Naive B cell (primary cell): ENCODE measurements around the gene RXFP2. TPM values are rescaled to one million over a fixed set of nuclear protein-coding genes. Genes with fewer than 3 reads are reported as not detected.
A peak's percentile ranks its signal among the peaks of the same experiment; 100 is the strongest.

Source experiments
- ATAC-seq, 2 donors: fragments of 150-1000 bp; cut with Tn5 transposase; 2 replicates each; pipeline ENCODE4 v1.10.0; 2021; ENCODE audit warnings: low read depth in 2 of 2, mild to moderate bottlenecking in 2 of 2, moderate library complexity in 2 of 2
- DNase-seq: peaks from one replicate; pipeline ENCODE4 v3.0.0; 2022
- H3K27ac Mint-ChIP-seq, 6 donors: one replicate each; pipeline ENCODE4 v1.8.0; 2020 to 2022; ENCODE audit warnings: mild to moderate bottlenecking in 6 of 6, mixed read lengths in 6 of 6, moderate library complexity in 5 of 6, inconsistent platforms in 2 of 6
- H3K27me3 Mint-ChIP-seq, 3 donors: one replicate each; pipeline ENCODE4 v1.8.0; 2021 to 2022; ENCODE audit warnings: mixed read lengths in 3 of 3, mild to moderate bottlenecking in 1 of 3
- H3K36me3 Mint-ChIP-seq, 2 donors: one replicate each; pipeline ENCODE4 v1.8.0; 2020 to 2022; ENCODE audit warnings: mixed read lengths in 2 of 2, inconsistent platforms in 1 of 2, mild to moderate bottlenecking in 1 of 2
- H3K4me1 Mint-ChIP-seq, 3 donors: one replicate each; pipeline ENCODE4 v1.8.0; 2020 to 2022; ENCODE audit warnings: mixed read lengths in 3 of 3, inconsistent platforms in 1 of 3, mild to moderate bottlenecking in 1 of 3, moderate library complexity in 1 of 3
- H3K4me3 Mint-ChIP-seq, 8 donors: one replicate each; pipeline ENCODE4 v1.8.0; 2020 to 2022; ENCODE audit warnings: mild to moderate bottlenecking in 8 of 8, mixed read lengths in 8 of 8, moderate library complexity in 8 of 8, inconsistent platforms in 2 of 8
- H3K9me3 Mint-ChIP-seq, 7 donors: one replicate each; pipeline ENCODE4 v1.8.0; 2020 to 2022; ENCODE audit warnings: mixed read lengths in 7 of 7, mild to moderate bottlenecking in 5 of 7, inconsistent platforms in 2 of 7, moderate library complexity in 1 of 7
- polyA plus RNA-seq, 6 donors: library from polyadenylated mRNA; unstranded; fragments of 300-500 nt; fragmentation: Illumina TruSeq; gene quantifications; one replicate each; pipeline ENCODE4 v1.2.3, GENCODE V29; 2021; ENCODE audit warnings: low read depth in 6 of 6

Gene RXFP2
- polyA plus RNA-seq: not detected

- no peaks in the 10 kb centered on the region for H3K9me3 Mint-ChIP-seq
- no peak for DNase-seq
- H3K4me1 Mint-ChIP-seq: peaks cover 0 to 5% (median 0%) of the 10 kb centered on the region in 3 donors
- peak within 1 kb of the TSS in 1 of 6 donors; percentile 24 for H3K27ac Mint-ChIP-seq
- ATAC-seq: no peak
- H3K27me3 Mint-ChIP-seq: peaks cover 0 to 16% (median 14%) of the 10 kb centered on the region in 3 donors
- no peaks in the 10 kb centered on the region for H3K36me3 Mint-ChIP-seq
- H3K4me3 Mint-ChIP-seq: no peak within 1 kb of the TSS
Measured at GRCh38 chr13:31739226-31739625, at the start of gene RXFP2. TSS of gene RXFP2 (plus strand) at chr13:31739526. CDS start at chr13:31739613, 87 bp downstream.

- H3K4me1 Mint-ChIP-seq: no peaks in the 10 kb centered on the region
- no peak for DNase-seq
- ATAC-seq: no peak
- H3K36me3 Mint-ChIP-seq: no peaks in the 10 kb centered on the region
- peaks cover 0 to 1% (median 0%) of the 10 kb centered on the region in 3 donors for H3K27me3 Mint-ChIP-seq
- peaks cover 8 to 28% (median 15%) of the 10 kb centered on the region in 7 donors for H3K9me3 Mint-ChIP-seq
- no peak overlapping the region for H3K4me3 Mint-ChIP-seq
- no peak overlapping the region for H3K27ac Mint-ChIP-seq
Measured at GRCh38 chr13:31697290-31697689, 42.0 kb upstream of the RXFP2 start.

- Mint-ChIP-seq H3K4me3 (no peak overlapping the region), H3K27me3 (peaks cover 0 to 5% (median 0%) of the 10 kb centered on the region in 3 donors), H3K36me3 (no peaks in the 10 kb centered on the region), H3K4me1 (no peaks in the 10 kb centered on the region), H3K9me3 (peaks cover 5 to 22% (median 9%) of the 10 kb centered on the region in 7 donors), H3K27ac (no peak overlapping the region)
- DNase-seq: no peak
- no peak for ATAC-seq
Measured at GRCh38 chr13:31699650-31700049, 39.7 kb upstream of the RXFP2 start.

GRCh38 chr13:31703780-31704179 is 35.5 kb upstream of the RXFP2 start:
- no peak for ATAC-seq
- H3K27me3 Mint-ChIP-seq: peaks cover 7 to 10% (median 9%) of the 10 kb centered on the region in 3 donors
- no peaks in the 10 kb centered on the region for H3K36me3 Mint-ChIP-seq

GRCh38 chr13:31706105-31706504 is 33.2 kb upstream of the RXFP2 start:
- Mint-ChIP-seq H3K9me3 (peaks cover 0 to 11% (median 0%) of the 10 kb centered on the region in 7 donors), H3K27ac (no peak overlapping the region), H3K36me3 (no peaks in the 10 kb centered on the region), H3K4me1 (no peaks in the 10 kb centered on the region), H3K4me3 (no peak overlapping the region), H3K27me3 (peaks cover 7 to 14% (median 9%) of the 10 kb centered on the region in 3 donors)
- DNase-seq (no peak), ATAC-seq (no peak)

More at GRCh38 chr13:31703780-31704179, 35.5 kb upstream of the RXFP2 start:
- no peak overlapping the region for H3K27ac Mint-ChIP-seq
- H3K4me3 Mint-ChIP-seq: no peak overlapping the region
- H3K9me3 Mint-ChIP-seq: peaks cover 0 to 8% (median 0%) of the 10 kb centered on the region in 7 donors
- no peaks in the 10 kb centered on the region for H3K4me1 Mint-ChIP-seq
- DNase-seq: no peak

- peaks cover 9 to 18% (median 17%) of the 10 kb centered on the region in 3 donors for H3K27me3 Mint-ChIP-seq
- H3K36me3 Mint-ChIP-seq: no peaks in the 10 kb centered on the region
- no peak for DNase-seq
- H3K27ac Mint-ChIP-seq: no peak overlapping the region
- no peaks in the 10 kb centered on the region for H3K4me1 Mint-ChIP-seq
- no peak for ATAC-seq
- no peak overlapping the region for H3K4me3 Mint-ChIP-seq
- peaks cover 0 to 9% (median 3%) of the 10 kb centered on the region in 7 donors for H3K9me3 Mint-ChIP-seq
Measured at GRCh38 chr13:31717583-31717982, 21.7 kb upstream of the RXFP2 start.

- Mint-ChIP-seq H3K27me3 (peaks cover 9 to 18% (median 12%) of the 10 kb centered on the region in 3 donors), H3K27ac (no peak overlapping the region), H3K36me3 (no peaks in the 10 kb centered on the region), H3K4me3 (no peak overlapping the region), H3K9me3 (peaks cover 0 to 9% (median 0%) of the 10 kb centered on the region in 7 donors), H3K4me1 (no peaks in the 10 kb centered on the region)
- DNase-seq: no peak
- no peak for ATAC-seq
Measured at GRCh38 chr13:31719214-31719613, 20.1 kb upstream of the RXFP2 start.

GRCh38 chr13:31722673-31723072 is 16.7 kb upstream of the RXFP2 start:
- ATAC-seq: no peak

GRCh38 chr13:31725841-31726240 is 13.5 kb upstream of the RXFP2 start:
- Mint-ChIP-seq H3K27ac (no peak overlapping the region), H3K36me3 (no peaks in the 10 kb centered on the region), H3K4me3 (no peak overlapping the region), H3K9me3 (peaks cover 0 to 9% (median 0%) of the 10 kb centered on the region in 7 donors), H3K4me1 (no peaks in the 10 kb centered on the region), H3K27me3 (peaks cover 0 to 10% (median 6%) of the 10 kb centered on the region in 3 donors)
- DNase-seq (no peak), ATAC-seq (no peak)

More at GRCh38 chr13:31722673-31723072, 16.7 kb upstream of the RXFP2 start:
- Mint-ChIP-seq H3K9me3 (peaks cover 0 to 9% (median 0%) of the 10 kb centered on the region in 7 donors), H3K4me1 (no peaks in the 10 kb centered on the region), H3K27me3 (peaks cover 0 to 18% (median 5%) of the 10 kb centered on the region in 3 donors), H3K4me3 (no peak overlapping the region), H3K27ac (no peak overlapping the region), H3K36me3 (no peaks in the 10 kb centered on the region)
- DNase-seq: no peak

- no peak overlapping the region for H3K27ac Mint-ChIP-seq
- H3K4me1 Mint-ChIP-seq: peaks cover 0 to 2% (median 0%) of the 10 kb centered on the region in 3 donors
- ATAC-seq (no peak), DNase-seq (no peak)
- H3K27me3 Mint-ChIP-seq: peaks cover 12 to 18% (median 14%) of the 10 kb centered on the region in 3 donors
- no peaks in the 10 kb centered on the region for H3K36me3 Mint-ChIP-seq
- peaks cover 0 to 2% (median 0%) of the 10 kb centered on the region in 7 donors for H3K9me3 Mint-ChIP-seq
- no peak overlapping the region for H3K4me3 Mint-ChIP-seq
Measured at GRCh38 chr13:31731921-31732320, 7.4 kb upstream of the RXFP2 start.

GRCh38 chr13:31733066-31733465 is 6.3 kb upstream of the RXFP2 start:
- Mint-ChIP-seq H3K4me3 (no peak overlapping the region), H3K27me3 (peaks cover 9 to 18% (median 14%) of the 10 kb centered on the region in 3 donors)

GRCh38 chr13:31733647-31734046 is 5.7 kb upstream of the RXFP2 start:
- no peak for DNase-seq
- no peak overlapping the region for H3K4me3 Mint-ChIP-seq
- peaks cover 7 to 18% (median 14%) of the 10 kb centered on the region in 3 donors for H3K27me3 Mint-ChIP-seq
- H3K27ac Mint-ChIP-seq: no peak overlapping the region
- no peak for ATAC-seq
- no peaks in the 10 kb centered on the region for H3K9me3 Mint-ChIP-seq
- H3K36me3 Mint-ChIP-seq: no peaks in the 10 kb centered on the region
- peaks cover 0 to 2% (median 0%) of the 10 kb centered on the region in 3 donors for H3K4me1 Mint-ChIP-seq

More at GRCh38 chr13:31733066-31733465, 6.3 kb upstream of the RXFP2 start:
- Mint-ChIP-seq H3K36me3 (no peaks in the 10 kb centered on the region), H3K4me1 (peaks cover 0 to 2% (median 0%) of the 10 kb centered on the region in 3 donors), H3K9me3 (peaks cover 0 to under 1% (median 0%) of the 10 kb centered on the region in 7 donors), H3K27ac (no peak overlapping the region)
- ATAC-seq (no peak), DNase-seq (no peak)

- ATAC-seq (peak; percentile 61 to 68), DNase-seq (peak; percentile 34)
- Mint-ChIP-seq H3K27ac (no peak overlapping the region), H3K27me3 (peaks cover 1 to 17% (median 14%) of the 10 kb centered on the region in 3 donors), H3K4me3 (no peak overlapping the region), H3K9me3 (no peaks in the 10 kb centered on the region), H3K4me1 (peaks cover 0 to 5% (median 0%) of the 10 kb centered on the region in 3 donors), H3K36me3 (no peaks in the 10 kb centered on the region)
Measured at GRCh38 chr13:31742097-31742734, 2.9 kb downstream of the RXFP2 start.

GRCh38 chr13:31747291-31747690 is 8.0 kb downstream of the RXFP2 start:
- H3K4me1 Mint-ChIP-seq: peaks cover 0 to 2% (median 0%) of the 10 kb centered on the region in 3 donors
- no peak for ATAC-seq

More at GRCh38 chr13:31747291-31747690, 8.0 kb downstream of the RXFP2 start:
- Mint-ChIP-seq H3K27ac (no peak overlapping the region), H3K4me3 (no peak overlapping the region), H3K9me3 (no peaks in the 10 kb centered on the region), H3K27me3 (peaks cover 23 to 30% (median 24%) of the 10 kb centered on the region in 3 donors), H3K36me3 (no peaks in the 10 kb centered on the region)
- DNase-seq: no peak
